ENCODE results near the gene AFF4. TPM values are rescaled to one million over a fixed set of nuclear protein-coding genes. Genes with fewer than 3 reads are reported as not detected.

The AFF4 gene
- total and polyA plus RNA-seq, 10 of the 15 experiments (the other 5 are each of a cell fraction or from before 2014, with no cell fraction given): 1.1 to 20.2 (median 10.4) TPM

DNA sequence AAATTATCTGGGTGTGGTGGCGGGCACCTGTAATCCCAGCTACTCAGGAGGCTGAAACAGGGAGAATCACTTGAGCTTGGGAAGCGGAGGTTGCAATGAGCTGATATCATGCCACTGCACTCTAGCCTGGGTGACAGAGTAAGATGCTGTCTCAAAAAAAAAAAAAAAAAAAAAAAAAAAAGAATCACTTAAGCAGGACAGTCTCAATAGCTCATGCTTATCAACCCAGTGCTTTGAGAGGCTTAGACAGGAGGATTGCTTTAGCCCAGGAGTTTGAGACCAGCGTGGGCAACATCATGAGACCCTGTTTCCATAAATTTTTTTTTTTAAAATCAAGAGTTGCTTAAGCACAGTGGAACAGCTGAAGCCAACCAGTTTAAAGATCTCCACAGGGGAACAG lies 47.3 kb downstream of the AFF4 start:
- TF ChIP-seq HDAC6 (IDR thresholded peaks at IDR 0.05; ENCODE audit: unreplicated experiment) (no peak), POLR2A (IDR thresholded peaks at IDR 0.05; ENCODE audit: low read depth, low read length) (no peak), ZZZ3 (IDR thresholded peaks at IDR 0.05; ENCODE audit: control insufficient read depth, insufficient read length, low read depth) (no peak), HSF1 (IDR thresholded peaks at IDR 0.05; ENCODE audit: low read depth, low read length) (no peak), PBX3 (IDR thresholded peaks at IDR 0.05; ENCODE audit: insufficient replicate concordance, low read depth, low read length) (no peak), ATF2 (IDR thresholded peaks at IDR 0.05; ENCODE audit: low read length) (no peak), IRF3 (IDR thresholded peaks at IDR 0.05) (no peak), NR2C2 (IDR thresholded peaks at IDR 0.05; ENCODE audit: borderline replicate concordance, control insufficient read depth, insufficient read length, low read depth) (no peak), CBX3 (IDR thresholded peaks at IDR 0.05; ENCODE audit: borderline replicate concordance, low read depth) (no peak), BHLHE40 (IDR thresholded peaks at IDR 0.05; ENCODE audit: borderline replicate concordance in 1 of 2, low read depth in 2 of 2, low read length in 1 of 2) (no peak), EZH2 (IDR thresholded peaks at IDR 0.05; ENCODE audit: borderline replicate concordance, control insufficient read depth, low read depth, low read length) (no peak), ZBED1 (IDR thresholded peaks at IDR 0.05; ENCODE audit: borderline replicate concordance) (no peak), ZNF384 (IDR thresholded peaks at IDR 0.05; ENCODE audit: borderline replicate concordance, low read depth, low read length) (no peak), ZNF274 (IDR thresholded peaks at IDR 0.05; ENCODE audit: insufficient read depth, insufficient read length) (no peak), ATF7 (IDR thresholded peaks at IDR 0.05; ENCODE audit: low read depth) (no peak), NR2F1 (conservative IDR thresholded peaks at IDR 0.05) (no peak), CBX5 (IDR thresholded peaks at IDR 0.05; ENCODE audit: low read depth) (no peak)
- TF ChIP-seq, protein P1, sequence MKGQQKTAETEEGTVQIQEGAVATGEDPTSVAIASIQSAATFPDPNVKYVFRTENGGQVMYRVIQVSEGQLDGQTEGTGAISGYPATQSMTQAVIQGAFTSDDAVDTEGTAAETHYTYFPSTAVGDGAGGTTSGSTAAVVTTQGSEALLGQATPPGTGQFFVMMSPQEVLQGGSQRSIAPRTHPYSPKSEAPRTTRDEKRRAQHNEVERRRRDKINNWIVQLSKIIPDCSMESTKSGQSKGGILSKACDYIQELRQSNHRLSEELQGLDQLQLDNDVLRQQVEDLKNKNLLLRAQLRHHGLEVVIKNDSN (IDR thresholded peaks at IDR 0.05; ENCODE audit: borderline replicate concordance, extremely low read length, insufficient read depth, low read depth, low read length): no peak
- no peaks in the 10 kb centered on the region for H4K20me1 ChIP-seq (ENCODE audit: control insufficient read depth, insufficient read depth)
- no peak overlapping the region for H3K27ac ChIP-seq (ENCODE audit: control insufficient read depth, insufficient read depth)
- no peak for DNase-seq (ENCODE audit: low read depth, low spot score)
- no peak overlapping the region for H2AFZ ChIP-seq (ENCODE audit: control insufficient read depth, low read depth, low read length)
- intact Hi-C loops (cut with micrococcal nuclease; ENCODE audit: unreplicated experiment): no loop called here
- POLR2A ChIA-PET: interaction anchor here (0.6 kb wide), 1 partner anchor 814 kb away, joined by 3 read pairs; no protein-coding TSS in a partner anchor
- FAIRE-seq: no peak
- H3K9ac ChIP-seq (ENCODE audit: control insufficient read depth, insufficient read depth, low read length): no peak overlapping the region
- BruUV-seq (replicated peaks): no TSS peak
- WGBS (ENCODE audit: insufficient coverage, insufficient replicate concordance, low lambda C conversion rate, missing lambda C conversion rate): 92% methylated on average over 3 of the region's 3 CpGs
- peaks cover 0 to 22% of the 10 kb centered on the region in 2 experiments for H3K36me3 ChIP-seq (ENCODE audit: control insufficient read depth in 2 of 2, insufficient read depth in 2 of 2, low read length in 1 of 2)
- in situ Hi-C loops (cut with MboI): no loop called here
- CTCF ChIA-PET: no interaction called here
- no peaks in the 10 kb centered on the region for H3K9me3 ChIP-seq (replicated peaks; ENCODE audit: control insufficient read depth, insufficient read depth, low read length)
- RAD21 ChIA-PET (ENCODE audit: unreplicated experiment): no interaction called here
- no peaks in the 10 kb centered on the region for H3K27me3 ChIP-seq (replicated peaks in 1 of 2; ENCODE audit: control insufficient read depth in 2 of 2, insufficient read depth in 2 of 2, low read length in 1 of 2)
- H3K79me2 ChIP-seq (ENCODE audit: control insufficient read depth, insufficient read depth, low read length): no peaks in the 10 kb centered on the region
- no peak; the same call in 2 of the 3 replicates for ATAC-seq
- H3K4me1 ChIP-seq (ENCODE audit: control insufficient read depth, insufficient read depth, low read length): no peaks in the 10 kb centered on the region
- SMC1A ChIA-PET (ENCODE audit: uncharacterized antibody, unreplicated experiment): no interaction called here
- H3K4me3 ChIP-seq: no peak overlapping the region
- H3K4me2 ChIP-seq (ENCODE audit: control insufficient read depth, insufficient read depth): no peak overlapping the region
